ENCODE measurements around the gene CALB2.

Gene CALB2

GRCh38 chr16:71399801-71400563 is 41.5 kb downstream of the CALB2 start:
- no peak for FAIRE-seq

- no peak for FAIRE-seq
These were observed 43.5 kb downstream of the CALB2 start for GRCh38 chr16:71402007-71402406.

GRCh38 chr16:71402674-71403073 is 44.2 kb downstream of the CALB2 start:
- FAIRE-seq = no peak

- FAIRE-seq = no peak
These were observed 45.8 kb downstream of the CALB2 start for GRCh38 chr16:71404364-71404763.

GRCh38 chr16:71406316-71406715 is 47.8 kb downstream of the CALB2 start:
- FAIRE-seq = no peak

GRCh38 chr16:71406724-71407123 is 48.2 kb downstream of the CALB2 start:
- no peak for FAIRE-seq

- FAIRE-seq = no peak
These were observed 49.2 kb downstream of the CALB2 start for GRCh38 chr16:71407731-71408130.

- no peak for FAIRE-seq
These were observed 50.0 kb downstream of the CALB2 start for GRCh38 chr16:71408536-71408935.

GRCh38 chr16:71409011-71409775 is 50.7 kb downstream of the CALB2 start:
- FAIRE-seq = no peak

GRCh38 chr16:71410146-71410545 is 51.6 kb downstream of the CALB2 start:
- FAIRE-seq = no peak

- FAIRE-seq = no peak
These were observed 54.0 kb downstream of the CALB2 start for GRCh38 chr16:71412270-71413160.

- FAIRE-seq = no peak
These were observed 54.8 kb downstream of the CALB2 start for GRCh38 chr16:71413341-71413740.

- no peak for FAIRE-seq
These were observed 55.5 kb downstream of the CALB2 start for GRCh38 chr16:71414038-71414437.

GRCh38 chr16:71421911-71422310 is 63.4 kb downstream of the CALB2 start:
- FAIRE-seq = no peak

- FAIRE-seq = no peak
These were observed 64.5 kb downstream of the CALB2 start for GRCh38 chr16:71423016-71423415.

- no peak for FAIRE-seq
These were observed 65.3 kb downstream of the CALB2 start for GRCh38 chr16:71423865-71424264.

GRCh38 chr16:71424626-71425025 is 66.1 kb downstream of the CALB2 start:
- FAIRE-seq = no peak

GRCh38 chr16:71425746-71426068 is 67.2 kb downstream of the CALB2 start:
- no peak for FAIRE-seq

GRCh38 chr16:71426069-71426879 is 67.8 kb downstream of the CALB2 start:
- no peak for FAIRE-seq

GRCh38 chr16:71426880-71427615 is 68.5 kb downstream of the CALB2 start:
- FAIRE-seq = no peak

GRCh38 chr16:71428385-71428784 is 69.9 kb downstream of the CALB2 start:
- no peak for FAIRE-seq

GRCh38 chr16:71428883-71429282 is 70.4 kb downstream of the CALB2 start:
- no peak for FAIRE-seq

Measured in TTC549 (cell line).